ENCODE measurements around the gene PRDM13.

The PRDM13 gene

GRCh38 chr6:99606656-99607415 is at the start of gene PRDM13:
TSS of gene PRDM13 (plus strand) at chr6:99606833. CDS start at chr6:99607035, 202 bp downstream.
- H3K27me3 Mint-ChIP-seq: peaks cover 96% of the 10 kb centered on the region
- peaks cover 65% of the 10 kb centered on the region for H3K4me1 Mint-ChIP-seq (ENCODE audit: low read depth)
- H3K27ac Mint-ChIP-seq: peak within 1 kb of the TSS; percentile 18

GRCh38 chr6:99559057-99559456 is 47.6 kb upstream of the PRDM13 start:
- Mint-ChIP-seq H3K9me3 (peaks cover 3% of the 10 kb centered on the region), H3K36me3 (ENCODE audit: low read depth) (peaks cover 87% of the 10 kb centered on the region)

More at GRCh38 chr6:99606656-99607415, at the start of gene PRDM13:
- Mint-ChIP-seq H3K36me3 (ENCODE audit: low read depth) (no peaks in the 10 kb centered on the region), H3K9me3 (peaks cover 4% of the 10 kb centered on the region), H3K4me3 (no peak within 1 kb of the TSS)
- peak; percentile 34 for DNase-seq

GRCh38 chr6:99560668-99561067 is 46.0 kb upstream of the PRDM13 start:
- DNase-seq: no peak
- H3K4me1 Mint-ChIP-seq (ENCODE audit: low read depth): peaks cover 22% of the 10 kb centered on the region
- peaks cover 79% of the 10 kb centered on the region for H3K36me3 Mint-ChIP-seq (ENCODE audit: low read depth)
- no peaks in the 10 kb centered on the region for H3K27me3 Mint-ChIP-seq
- no peak overlapping the region for H3K27ac Mint-ChIP-seq
- peaks cover 3% of the 10 kb centered on the region for H3K9me3 Mint-ChIP-seq
- H3K4me3 Mint-ChIP-seq: no peak overlapping the region

More at GRCh38 chr6:99559057-99559456, 47.6 kb upstream of the PRDM13 start:
- Mint-ChIP-seq H3K4me1 (ENCODE audit: low read depth) (peaks cover 15% of the 10 kb centered on the region), H3K27me3 (no peaks in the 10 kb centered on the region), H3K4me3 (no peak overlapping the region), H3K27ac (no peak overlapping the region)
- DNase-seq: no peak

- Mint-ChIP-seq H3K36me3 (ENCODE audit: low read depth) (peaks cover 62% of the 10 kb centered on the region), H3K27me3 (no peaks in the 10 kb centered on the region), H3K4me3 (no peak overlapping the region), H3K27ac (no peak overlapping the region), H3K4me1 (ENCODE audit: low read depth) (peaks cover 40% of the 10 kb centered on the region), H3K9me3 (no peaks in the 10 kb centered on the region)
- DNase-seq: no peak
Observed at GRCh38 chr6:99563056-99563723, 43.4 kb upstream of the PRDM13 start.

GRCh38 chr6:99568103-99568933 is 38.3 kb upstream of the PRDM13 start, which contains the start of gene CCNC:
TSS of gene CCNC (minus strand) at chr6:99568660. CDS start at chr6:99568527, 133 bp downstream.
- H3K4me1 Mint-ChIP-seq (ENCODE audit: low read depth): peaks cover 36% of the 10 kb centered on the region
- peak; percentile 95 for DNase-seq
- H3K27ac Mint-ChIP-seq: peak within 1 kb of the TSS; percentile 98
- peak within 1 kb of the TSS; percentile 98 for H3K4me3 Mint-ChIP-seq
- no peaks in the 10 kb centered on the region for H3K27me3 Mint-ChIP-seq
- no peaks in the 10 kb centered on the region for H3K9me3 Mint-ChIP-seq
- peaks cover 26% of the 10 kb centered on the region for H3K36me3 Mint-ChIP-seq (ENCODE audit: low read depth)

- Mint-ChIP-seq H3K4me3 (no peak overlapping the region), H3K27ac (no peak overlapping the region)
- DNase-seq: no peak
Observed at GRCh38 chr6:99573980-99574617, 32.5 kb upstream of the PRDM13 start.

GRCh38 chr6:99575544-99576227 is 30.9 kb upstream of the PRDM13 start:
- Mint-ChIP-seq H3K27me3 (peaks cover 25% of the 10 kb centered on the region), H3K36me3 (ENCODE audit: low read depth) (no peaks in the 10 kb centered on the region), H3K27ac (no peak overlapping the region), H3K9me3 (no peaks in the 10 kb centered on the region), H3K4me3 (no peak overlapping the region), H3K4me1 (ENCODE audit: low read depth) (peaks cover 6% of the 10 kb centered on the region)
- no peak for DNase-seq

More at GRCh38 chr6:99573980-99574617, 32.5 kb upstream of the PRDM13 start:
- Mint-ChIP-seq H3K9me3 (no peaks in the 10 kb centered on the region), H3K36me3 (ENCODE audit: low read depth) (no peaks in the 10 kb centered on the region), H3K27me3 (peaks cover 17% of the 10 kb centered on the region), H3K4me1 (ENCODE audit: low read depth) (peaks cover 6% of the 10 kb centered on the region)

GRCh38 chr6:99579781-99580180 is 26.9 kb upstream of the PRDM13 start:
- Mint-ChIP-seq H3K9me3 (no peaks in the 10 kb centered on the region), H3K4me1 (ENCODE audit: low read depth) (peaks cover 2% of the 10 kb centered on the region), H3K27me3 (peaks cover 47% of the 10 kb centered on the region), H3K36me3 (ENCODE audit: low read depth) (no peaks in the 10 kb centered on the region), H3K27ac (no peak overlapping the region), H3K4me3 (no peak overlapping the region)
- DNase-seq: no peak

GRCh38 chr6:99587792-99588191 is 18.8 kb upstream of the PRDM13 start:
- Mint-ChIP-seq H3K4me1 (ENCODE audit: low read depth) (peaks cover 26% of the 10 kb centered on the region), H3K27me3 (peaks cover 81% of the 10 kb centered on the region), H3K36me3 (ENCODE audit: low read depth) (no peaks in the 10 kb centered on the region), H3K9me3 (no peaks in the 10 kb centered on the region), H3K27ac (no peak overlapping the region), H3K4me3 (no peak overlapping the region)
- DNase-seq: no peak

- peak; percentile 83 for DNase-seq
- Mint-ChIP-seq H3K4me1 (ENCODE audit: low read depth) (peaks cover 26% of the 10 kb centered on the region), H3K9me3 (no peaks in the 10 kb centered on the region), H3K27me3 (peaks cover 79% of the 10 kb centered on the region), H3K4me3 (peak overlapping the region; percentile 78), H3K36me3 (ENCODE audit: low read depth) (no peaks in the 10 kb centered on the region), H3K27ac (no peak overlapping the region)
Observed at GRCh38 chr6:99588618-99589289, 17.9 kb upstream of the PRDM13 start.

- H3K27ac Mint-ChIP-seq: no peak overlapping the region
- no peaks in the 10 kb centered on the region for H3K9me3 Mint-ChIP-seq
- no peaks in the 10 kb centered on the region for H3K36me3 Mint-ChIP-seq (ENCODE audit: low read depth)
- H3K27me3 Mint-ChIP-seq: peaks cover 82% of the 10 kb centered on the region
- peak overlapping the region; percentile 78 for H3K4me3 Mint-ChIP-seq
- peaks cover 26% of the 10 kb centered on the region for H3K4me1 Mint-ChIP-seq (ENCODE audit: low read depth)
- DNase-seq: no peak
Observed at GRCh38 chr6:99589290-99589672, 17.4 kb upstream of the PRDM13 start.

- Mint-ChIP-seq H3K4me1 (ENCODE audit: low read depth) (peaks cover 26% of the 10 kb centered on the region), H3K27me3 (peaks cover 82% of the 10 kb centered on the region), H3K36me3 (ENCODE audit: low read depth) (no peaks in the 10 kb centered on the region), H3K4me3 (peak overlapping the region; percentile 78), H3K27ac (no peak overlapping the region), H3K9me3 (no peaks in the 10 kb centered on the region)
- DNase-seq: no peak
Observed at GRCh38 chr6:99589907-99590493, 16.6 kb upstream of the PRDM13 start.

Measured in activated T-cell treated with anti-CD3 and anti-CD28 coated beads, Interleukin-2, amount 50 U/mL, for 24 hours (primary cell).